ENCODE results near the gene ASIC4. TPM values are rescaled to one million over a fixed set of nuclear protein-coding genes. Genes with fewer than 3 reads are reported as not detected.
A peak's percentile ranks its signal among the peaks of the same experiment; 100 is the strongest.

ASIC4 gene
- total and polyA plus RNA-seq, 2 of the 13 experiments (the other 11 are each of a cell fraction or from before 2014, with no cell fraction given), result 0.03 TPM; not detected in 1

GRCh38 chr2:219542931-219543595 is 28.8 kb downstream of the ASIC4 start (continued):
- TF ChIP-seq SOX13 (IDR thresholded peaks at IDR 0.05) (no peak), SOX13 (CRISPR knock-in tag; conservative IDR thresholded peaks at IDR 0.05 in 1 of 2, IDR thresholded peaks at IDR 0.05 in 1 of 2) (peak in 1 of 2 experiments; percentile 28; a peak in 1 of 4 replicates), MYPOP (CRISPR knock-in tag; IDR thresholded peaks at IDR 0.05) (no peak), XBP1 (CRISPR knock-in tag; IDR thresholded peaks at IDR 0.05) (0 out of 2 replicates have a peak, but pooled peaks have one; percentile 48), GATAD2A (CRISPR knock-in tag; IDR thresholded peaks at IDR 0.05) (no peak), EED (CRISPR knock-in tag; IDR thresholded peaks at IDR 0.05) (0 out of 2 replicates have a peak, but pooled peaks have one; percentile 36), ELF1 (CRISPR knock-in tag; IDR thresholded peaks at IDR 0.05) (peak; percentile 48), ASH2L (IDR thresholded peaks at IDR 0.05; ENCODE audit: insufficient read length, low read depth, low read length) (peak; percentile 78), MTERF4 (CRISPR knock-in tag; IDR thresholded peaks at IDR 0.05) (0 out of 2 replicates have a peak, but pooled peaks have one; percentile 10), ZNF407 (CRISPR knock-in tag; IDR thresholded peaks at IDR 0.05; ENCODE audit: not compliant biosample characterization) (peak; percentile 53), DZIP1 (CRISPR knock-in tag; IDR thresholded peaks at IDR 0.05) (peak; percentile 1; the same call in 1 of the 2 replicates), GPBP1L1 (CRISPR knock-in tag; IDR thresholded peaks at IDR 0.05) (no peak), ZNF256 (CRISPR knock-in tag; conservative IDR thresholded peaks at IDR 0.05) (no peak), ZBTB42 (CRISPR knock-in tag; IDR thresholded peaks at IDR 0.05) (0 out of 2 replicates have a peak, but pooled peaks have one; percentile 0)

Data from HepG2 (cell line).